Thyroid gland (tissue), 4 donors: ENCODE measurements around the gene GBE1.

Experiments
- CTCF ChIP-seq, 6 experiments: fragments of 200-600 bp in 3 of 6; fragments of 450-650 bp in 3 of 6; sonication (generic) in 3 of 6; IDR thresholded peaks; one replicate each; pipeline ENCODE4 v1.5.1; 2016 to 2019; ENCODE audit warnings: antibody characterized with exemption in 6 of 6, mild to moderate bottlenecking in 2 of 6, inconsistent platforms in 1 of 6, moderate library complexity in 1 of 6
- POLR2A ChIP-seq, 2 donors: fragments of 450-650 bp; IDR thresholded peaks; one replicate each; pipeline ENCODE4 v1.6.1; 2017; ENCODE audit warnings: antibody characterized with exemption in 2 of 2, mild to moderate bottlenecking in 2 of 2, moderate library complexity in 1 of 2

DNA sequence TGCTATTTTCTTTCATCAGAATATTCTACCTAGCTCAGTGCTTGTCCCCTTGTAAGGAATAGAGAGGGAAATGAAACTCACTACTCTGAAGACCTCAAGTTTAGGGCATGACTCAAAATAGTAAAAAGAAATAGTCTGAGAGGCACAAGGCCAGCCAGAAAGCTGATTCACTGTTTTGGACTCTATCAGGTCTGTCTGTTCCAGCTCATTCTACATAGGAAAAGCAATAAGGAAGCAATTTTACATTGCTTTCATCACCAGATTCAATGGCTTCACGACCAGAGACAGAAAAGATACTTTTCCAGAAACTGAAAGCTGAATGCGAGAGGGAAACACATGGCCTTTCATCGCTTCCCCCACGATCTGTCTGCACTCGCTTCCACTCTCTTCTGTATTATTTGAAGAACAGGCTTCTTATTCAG, 276.0 kb downstream of the GBE1 start:
- TF ChIP-seq CTCF (IDR thresholded peaks at IDR 0.05) (no peak), POLR2A (IDR thresholded peaks at IDR 0.05) (no peak)
